ENCODE results near the gene ALG5.

Gene ALG5

GRCh38 chr13:36979361-36980050 is 19.6 kb downstream of the ALG5 start:
- TF ChIP-seq POU6F1 (CRISPR knock-in tag; IDR thresholded peaks at IDR 0.05; ENCODE audit: borderline replicate concordance, low read depth), result no peak
- peak; percentile 52 for TF ChIP-seq ISL1 (CRISPR knock-in tag; IDR thresholded peaks at IDR 0.05)
- peak; percentile 63 for ATAC-seq

GRCh38 chr13:36975172-36975571 is 24.0 kb downstream of the ALG5 start:
- TF ChIP-seq ZNF70 (CRISPR knock-in tag; IDR thresholded peaks at IDR 0.05), result no peak
- no peak for TF ChIP-seq GLIS3 (CRISPR knock-in tag; IDR thresholded peaks at IDR 0.05)
- no peak for TF ChIP-seq TCF4 (CRISPR knock-in tag; IDR thresholded peaks at IDR 0.05; ENCODE audit: borderline replicate concordance)
- TF ChIP-seq RARB (CRISPR knock-in tag; IDR thresholded peaks at IDR 0.05), result no peak
- TF ChIP-seq ZC3H10 (CRISPR knock-in tag; IDR thresholded peaks at IDR 0.05), result no peak
- TF ChIP-seq ISL1 (CRISPR knock-in tag; IDR thresholded peaks at IDR 0.05), result no peak
- no peak for ATAC-seq

GRCh38 chr13:36973621-36974295 is 25.4 kb downstream of the ALG5 start:
- ATAC-seq, result no peak
- no peak for TF ChIP-seq PATZ1 (CRISPR knock-in tag; IDR thresholded peaks at IDR 0.05; ENCODE audit: borderline replicate concordance)
- TF ChIP-seq GLIS3 (CRISPR knock-in tag; IDR thresholded peaks at IDR 0.05), result no peak
- TF ChIP-seq RARB (CRISPR knock-in tag; IDR thresholded peaks at IDR 0.05), result no peak
- no peak for TF ChIP-seq CSRNP3 (CRISPR knock-in tag; IDR thresholded peaks at IDR 0.05)
- TF ChIP-seq TOX (CRISPR knock-in tag; IDR thresholded peaks at IDR 0.05; ENCODE audit: borderline replicate concordance), result no peak
- TF ChIP-seq OSR1 (CRISPR knock-in tag; IDR thresholded peaks at IDR 0.05), result no peak
- no peak for TF ChIP-seq ZNF70 (CRISPR knock-in tag; IDR thresholded peaks at IDR 0.05)
- TF ChIP-seq ZFP30 (CRISPR knock-in tag; IDR thresholded peaks at IDR 0.05), result no peak

GRCh38 chr13:36973009-36973408 is 26.1 kb downstream of the ALG5 start:
- no peak for TF ChIP-seq PATZ1 (CRISPR knock-in tag; IDR thresholded peaks at IDR 0.05; ENCODE audit: borderline replicate concordance)
- TF ChIP-seq OSR1 (CRISPR knock-in tag; IDR thresholded peaks at IDR 0.05), result no peak
- no peak for TF ChIP-seq TOX (CRISPR knock-in tag; IDR thresholded peaks at IDR 0.05; ENCODE audit: borderline replicate concordance)
- no peak for TF ChIP-seq PPARA (CRISPR knock-in tag; IDR thresholded peaks at IDR 0.05; ENCODE audit: borderline replicate concordance)
- no peak for ATAC-seq

GRCh38 chr13:36966404-36966803 is 32.7 kb downstream of the ALG5 start:
- peak; percentile 62; the same call in 2 of the 3 replicates for ATAC-seq
- TF ChIP-seq SNAI2 (CRISPR knock-in tag; IDR thresholded peaks at IDR 0.05) (no peak), RARB (CRISPR knock-in tag; IDR thresholded peaks at IDR 0.05) (no peak), PPARA (CRISPR knock-in tag; IDR thresholded peaks at IDR 0.05; ENCODE audit: borderline replicate concordance) (no peak), ESRRG (CRISPR knock-in tag; IDR thresholded peaks at IDR 0.05) (no peak), TSHZ2 (CRISPR knock-in tag; IDR thresholded peaks at IDR 0.05) (no peak), ISL1 (CRISPR knock-in tag; IDR thresholded peaks at IDR 0.05) (no peak), TCF4 (CRISPR knock-in tag; IDR thresholded peaks at IDR 0.05; ENCODE audit: borderline replicate concordance) (no peak), TOX (CRISPR knock-in tag; IDR thresholded peaks at IDR 0.05; ENCODE audit: borderline replicate concordance) (no peak), PATZ1 (CRISPR knock-in tag; IDR thresholded peaks at IDR 0.05; ENCODE audit: borderline replicate concordance) (no peak), ZNF565 (CRISPR knock-in tag; conservative IDR thresholded peaks at IDR 0.05; ENCODE audit: low read depth) (no peak), ZNF70 (CRISPR knock-in tag; IDR thresholded peaks at IDR 0.05) (no peak), ZFP30 (CRISPR knock-in tag; IDR thresholded peaks at IDR 0.05) (no peak), ZC3H10 (CRISPR knock-in tag; IDR thresholded peaks at IDR 0.05) (no peak)

Data from SK-N-SH treated with all-trans-retinoic acid at 6 μM for 48 hours (cell line).